GM12878 (cell line): Measurements from ENCODE around the gene NCLN. TPM values are rescaled to one million over a fixed set of nuclear protein-coding genes. Genes with fewer than 3 reads are reported as not detected.

Source experiments
- BCL11A ChIP-seq: IDR thresholded peaks from 2 replicates; pipeline ENCODE4 v1.6.1; 2011; ENCODE audit warnings: low read depth, low read length
- BMI1 ChIP-seq: fragments of 450-650 bp; IDR thresholded peaks from 2 replicates; pipeline ENCODE4 v1.6.1; 2016; ENCODE audit warnings: mild to moderate bottlenecking, moderate library complexity, borderline replicate concordance
- CEBPB ChIP-seq, 2 experiments: fragments of 150-350 bp in 1 of 2; IDR thresholded peaks; 2 replicates each; pipeline ENCODE4 v1.6.1; 2012 to 2014; ENCODE audit warnings: low read depth in 2 of 2, low read length in 2 of 2, borderline replicate concordance in 1 of 2, inconsistent platforms in 1 of 2
- CHD1 ChIP-seq: IDR thresholded peaks from 2 replicates; pipeline ENCODE4 v1.6.1; 2012; ENCODE audit warnings: low read depth, low read length, improper control_type of control experiment
- GATAD2B ChIP-seq: fragments of 450-650 bp; conservative IDR thresholded peaks from 2 replicates; pipeline ENCODE4 v1.6.1; 2017; ENCODE audit warnings: low read depth, mild to moderate bottlenecking, moderate library complexity
- HDGF ChIP-seq: fragments of 450-650 bp; IDR thresholded peaks from 2 replicates; pipeline ENCODE4 v1.6.1; 2016; ENCODE audit warnings: antibody characterized with exemption
- IKZF1 ChIP-seq: fragments of 450-650 bp; conservative IDR thresholded peaks from 2 replicates; pipeline ENCODE4 v1.6.1; 2017; ENCODE audit warnings: antibody characterized with exemption, mild to moderate bottlenecking
- KDM1A ChIP-seq: fragments of 200-600 bp; sonication (generic); IDR thresholded peaks from 2 replicates; pipeline ENCODE4 v1.6.1; 2016; ENCODE audit warnings: borderline replicate concordance
- KLF5 ChIP-seq: fragments of 450-650 bp; IDR thresholded peaks from 2 replicates; pipeline ENCODE4 v1.6.1; 2014; ENCODE audit warnings: mild to moderate bottlenecking; ENCODE audit not compliant: partially characterized antibody
- MEF2B ChIP-seq: fragments of 450-650 bp; IDR thresholded peaks from 2 replicates; pipeline ENCODE4 v1.6.1; 2018; ENCODE audit warnings: mild to moderate bottlenecking, moderate library complexity; ENCODE audit not compliant: partially characterized antibody, poor library complexity, severe bottlenecking
- MYB ChIP-seq: fragments of 150-350 bp; IDR thresholded peaks from 2 replicates; pipeline ENCODE4 v1.6.1; 2014; ENCODE audit warnings: mild to moderate bottlenecking, low read depth, low read length, borderline replicate concordance
- NFXL1 ChIP-seq: fragments of 450-650 bp; IDR thresholded peaks from 2 replicates; pipeline ENCODE4 v1.6.1; 2017; ENCODE audit warnings: antibody characterized with exemption, mild to moderate bottlenecking, borderline replicate concordance
- NR2C2 ChIP-seq: IDR thresholded peaks from 2 replicates; pipeline ENCODE4 v1.6.1; 2011; ENCODE audit warnings: borderline replicate concordance, low read depth; ENCODE audit not compliant: control insufficient read depth, insufficient read length
- PAX5 ChIP-seq: IDR thresholded peaks from 2 replicates; pipeline ENCODE4 v1.6.1; 2011; ENCODE audit warnings: low read depth, low read length, borderline replicate concordance
- RAD51 ChIP-seq: fragments of 450-650 bp; IDR thresholded peaks from 2 replicates; pipeline ENCODE4 v1.6.1; 2016; ENCODE audit warnings: moderate library complexity, mild to moderate bottlenecking, inconsistent platforms
- RB1 ChIP-seq: fragments of 450-650 bp; formaldehyde crosslinking; IDR thresholded peaks from 2 replicates; pipeline ENCODE4 v1.6.1; 2017; ENCODE audit warnings: mild to moderate bottlenecking, borderline replicate concordance
- RCOR1 ChIP-seq: conservative IDR thresholded peaks from 2 replicates; pipeline ENCODE4 v1.6.1; 2012; ENCODE audit warnings: low read depth, low read length, improper control_type of control experiment
- SIN3A ChIP-seq: IDR thresholded peaks from 2 replicates; pipeline ENCODE4 v1.6.1; 2012; ENCODE audit warnings: low read depth, low read length, improper control_type of control experiment
- TCF12 ChIP-seq: IDR thresholded peaks from 2 replicates; pipeline ENCODE4 v1.6.1; 2011; ENCODE audit warnings: low read depth, mild to moderate bottlenecking, low read length
- TCF7 ChIP-seq: IDR thresholded peaks from 2 replicates; pipeline ENCODE4 v1.6.1; 2014; ENCODE audit warnings: antibody characterized with exemption, borderline replicate concordance
- YBX1 ChIP-seq: fragments of 450-650 bp; IDR thresholded peaks from 2 replicates; pipeline ENCODE4 v1.6.1; 2016; ENCODE audit warnings: antibody characterized with exemption
- ZNF592 ChIP-seq: fragments of 450-650 bp; IDR thresholded peaks from 2 replicates; pipeline ENCODE4 v1.6.1; 2017; ENCODE audit warnings: mild to moderate bottlenecking, moderate library complexity
- polyA plus RNA-seq, 11 experiments: library from polyadenylated mRNA; depleted of rRNA in 4 of 11; unstranded in 6 of 11; stranded (reverse) in 5 of 11; fragments of >200 nt; fragmentation: Nextera tagmentation in 4 of 11; fragmentation: Illumina TruSeq in 1 of 11; extraction: Ambion mirVana in 4 of 11; extraction: Trizol in 1 of 11; gene quantifications; 1 replicate in 1 of 11; 2 replicates in 10 of 11; pipeline versions ENCODE4 v1.2.1 to v1.2.3, GENCODE V29; 2011 to 2016; ENCODE audit warnings: inconsistent platforms in 2 of 11, missing spikeins in 2 of 11, low read depth in 1 of 11
- total RNA-seq, 4 experiments: library from RNA; depleted of rRNA in 3 of 4; stranded (reverse); fragments of >200 nt in 3 of 4; fragmentation: Illumina TruSeq in 1 of 4; extraction: Trizol in 1 of 4; gene quantifications; 2 replicates each; pipeline versions ENCODE4 v1.2.1 to v1.2.3, GENCODE V29; 2013 to 2021
- TF ChIP-seq, protein P1 (sequence below): IDR thresholded peaks from 2 replicates; pipeline ENCODE4 v1.6.1; 2011; ENCODE audit warnings: low read depth, low read length, improper control_type of control experiment, borderline replicate concordance
- TF ChIP-seq, protein P2 (sequence below): fragments of 450-650 bp; IDR thresholded peaks from 2 replicates; pipeline ENCODE4 v1.6.1; 2014; ENCODE audit warnings: mild to moderate bottlenecking
- TF ChIP-seq, protein P3 (sequence below): fragments of 450-650 bp; IDR thresholded peaks from 2 replicates; pipeline ENCODE4 v1.6.1; 2016; ENCODE audit warnings: mild to moderate bottlenecking

The NCLN gene
- total and polyA plus RNA-seq, 10 of the 15 experiments (the other 5 are each of a cell fraction or from before 2014, with no cell fraction given), result 2.2 to 79.1 (median 36.0) TPM

GRCh38 chr19:3184847-3185460 lies 776 bp upstream of the NCLN start (continued):
- no peak for TF ChIP-seq TCF7
- no peak for TF ChIP-seq KLF5
- no peak for TF ChIP-seq RCOR1
- no peak for TF ChIP-seq PAX5
- TF ChIP-seq, protein P1, sequence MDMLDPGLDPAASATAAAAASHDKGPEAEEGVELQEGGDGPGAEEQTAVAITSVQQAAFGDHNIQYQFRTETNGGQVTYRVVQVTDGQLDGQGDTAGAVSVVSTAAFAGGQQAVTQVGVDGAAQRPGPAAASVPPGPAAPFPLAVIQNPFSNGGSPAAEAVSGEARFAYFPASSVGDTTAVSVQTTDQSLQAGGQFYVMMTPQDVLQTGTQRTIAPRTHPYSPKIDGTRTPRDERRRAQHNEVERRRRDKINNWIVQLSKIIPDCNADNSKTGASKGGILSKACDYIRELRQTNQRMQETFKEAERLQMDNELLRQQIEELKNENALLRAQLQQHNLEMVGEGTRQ, result no peak
- TF ChIP-seq, protein P2, sequence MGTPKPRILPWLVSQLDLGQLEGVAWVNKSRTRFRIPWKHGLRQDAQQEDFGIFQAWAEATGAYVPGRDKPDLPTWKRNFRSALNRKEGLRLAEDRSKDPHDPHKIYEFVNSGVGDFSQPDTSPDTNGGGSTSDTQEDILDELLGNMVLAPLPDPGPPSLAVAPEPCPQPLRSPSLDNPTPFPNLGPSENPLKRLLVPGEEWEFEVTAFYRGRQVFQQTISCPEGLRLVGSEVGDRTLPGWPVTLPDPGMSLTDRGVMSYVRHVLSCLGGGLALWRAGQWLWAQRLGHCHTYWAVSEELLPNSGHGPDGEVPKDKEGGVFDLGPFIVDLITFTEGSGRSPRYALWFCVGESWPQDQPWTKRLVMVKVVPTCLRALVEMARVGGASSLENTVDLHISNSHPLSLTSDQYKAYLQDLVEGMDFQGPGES, result no peak
- no peak for TF ChIP-seq BCL11A
- no peak for TF ChIP-seq MYB
- TF ChIP-seq CHD1, result no peak
- no peak for TF ChIP-seq IKZF1
- TF ChIP-seq RB1, result no peak
- no peak for TF ChIP-seq KDM1A
- no peak for TF ChIP-seq NR2C2
- TF ChIP-seq MEF2B, result peak; percentile 47
- no peak for TF ChIP-seq ZNF592
- TF ChIP-seq HDGF, result no peak
- no peak for TF ChIP-seq CEBPB (IDR thresholded peaks at IDR 0.05; ENCODE audit: borderline replicate concordance in 1 of 2, low read depth in 2 of 2, low read length in 2 of 2)
- no peak for TF ChIP-seq BMI1
- TF ChIP-seq, protein P3, sequence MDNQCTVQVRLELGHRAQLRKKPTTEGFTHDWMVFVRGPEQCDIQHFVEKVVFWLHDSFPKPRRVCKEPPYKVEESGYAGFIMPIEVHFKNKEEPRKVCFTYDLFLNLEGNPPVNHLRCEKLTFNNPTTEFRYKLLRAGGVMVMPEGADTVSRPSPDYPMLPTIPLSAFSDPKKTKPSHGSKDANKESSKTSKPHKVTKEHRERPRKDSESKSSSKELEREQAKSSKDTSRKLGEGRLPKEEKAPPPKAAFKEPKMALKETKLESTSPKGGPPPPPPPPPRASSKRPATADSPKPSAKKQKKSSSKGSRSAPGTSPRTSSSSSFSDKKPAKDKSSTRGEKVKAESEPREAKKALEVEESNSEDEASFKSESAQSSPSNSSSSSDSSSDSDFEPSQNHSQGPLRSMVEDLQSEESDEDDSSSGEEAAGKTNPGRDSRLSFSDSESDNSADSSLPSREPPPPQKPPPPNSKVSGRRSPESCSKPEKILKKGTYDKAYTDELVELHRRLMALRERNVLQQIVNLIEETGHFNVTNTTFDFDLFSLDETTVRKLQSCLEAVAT, result no peak
- TF ChIP-seq GATAD2B, result no peak
- TF ChIP-seq RAD51, result no peak
- no peak for TF ChIP-seq TCF12
- no peak for TF ChIP-seq NFXL1
- TF ChIP-seq YBX1, result no peak
- TF ChIP-seq SIN3A, result peak; percentile 95
